GM19452 (cell line): ENCODE measurements around the gene JAG2.

Experiments used
- ATAC-seq: cut with Tn5 transposase; IDR thresholded peaks from one replicate; pipeline ENCODE4 v1.9.1; 2021; ENCODE audit not compliant: unreplicated experiment

The JAG2 gene

DNA sequence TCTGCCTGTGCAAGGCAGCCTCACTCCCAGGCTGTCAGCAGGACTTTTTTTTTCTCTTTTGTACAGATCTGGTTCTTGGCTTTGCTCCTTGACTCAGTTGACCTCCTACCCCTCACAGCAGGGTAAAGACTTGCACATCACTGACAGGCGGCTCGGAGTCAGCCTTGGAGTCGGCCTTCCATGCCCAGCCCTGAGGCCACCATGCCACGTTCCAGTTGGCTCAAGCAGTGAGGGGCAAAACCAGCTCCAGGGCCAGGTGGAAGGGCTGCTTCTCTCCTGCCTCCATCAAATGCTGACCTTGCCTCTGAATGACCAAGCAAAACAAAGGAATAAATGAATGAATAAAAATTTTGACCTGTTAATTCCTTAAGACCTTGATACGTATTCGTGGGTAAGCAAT is 27.6 kb downstream of the JAG2 start:
- ATAC-seq = no peak

- ATAC-seq = no peak
Measured at GRCh38 chr14:105140581-105140980, 28.0 kb downstream of the JAG2 start.

GRCh38 chr14:105139831-105140239 is 28.7 kb downstream of the JAG2 start:
- no peak for ATAC-seq

DNA sequence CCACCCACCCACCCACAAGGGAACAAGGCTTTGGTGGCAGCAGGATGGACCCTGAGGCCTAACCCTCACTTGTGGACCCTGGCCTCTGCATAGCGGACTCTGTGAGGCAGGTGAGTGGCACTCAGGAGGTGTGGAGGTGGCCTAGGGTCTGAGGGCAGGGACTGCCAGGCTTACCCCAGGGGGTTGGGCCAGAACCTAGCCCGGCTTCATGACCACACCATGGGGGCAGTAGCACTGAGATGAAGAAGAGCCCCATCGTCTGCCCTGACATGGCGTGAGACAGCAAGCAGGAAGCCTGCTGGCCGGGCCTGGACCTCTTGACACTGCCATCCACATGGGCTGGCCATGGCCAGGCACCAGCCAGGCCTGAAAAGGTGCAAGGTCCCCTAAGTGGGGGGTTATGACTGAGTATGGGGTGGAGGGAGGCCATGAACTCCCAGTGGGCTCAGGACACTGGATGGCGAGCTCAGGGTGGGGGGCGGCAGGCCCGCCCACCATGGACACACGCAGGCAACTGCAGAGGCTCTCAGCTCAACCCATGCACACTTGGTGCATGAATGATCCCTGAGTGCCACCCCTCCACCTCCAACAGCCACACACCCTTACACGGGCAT is 29.3 kb downstream of the JAG2 start:
- ATAC-seq = no peak

DNA sequence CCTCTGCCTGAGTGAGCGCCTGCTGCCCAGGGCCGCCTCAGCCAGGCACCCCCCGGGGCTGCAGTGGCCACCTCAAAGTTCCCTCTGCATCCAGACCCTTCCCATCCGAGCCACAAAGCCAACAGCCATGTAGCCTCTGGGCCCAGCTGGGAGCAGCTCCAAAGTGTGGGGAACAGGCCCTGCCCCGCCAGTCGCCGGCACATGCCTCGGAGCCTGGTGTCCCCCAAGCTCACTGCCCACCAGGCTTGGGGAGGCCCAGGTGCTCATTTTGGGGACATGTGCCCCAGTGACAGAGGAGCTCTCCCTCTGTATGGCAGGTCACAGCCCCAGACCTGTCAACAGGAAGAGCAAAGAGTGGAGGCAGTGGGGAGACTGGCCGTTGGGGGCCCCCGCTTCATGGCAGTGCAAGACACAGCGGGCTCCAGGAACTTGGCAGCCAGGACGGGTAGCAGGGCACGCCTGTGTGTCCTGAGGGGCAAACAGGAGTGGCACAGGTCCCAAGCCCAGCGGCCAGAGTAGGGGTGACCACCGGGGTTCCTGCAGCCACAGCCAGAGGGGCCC is 29.9 kb downstream of the JAG2 start:
- ATAC-seq = no peak

DNA sequence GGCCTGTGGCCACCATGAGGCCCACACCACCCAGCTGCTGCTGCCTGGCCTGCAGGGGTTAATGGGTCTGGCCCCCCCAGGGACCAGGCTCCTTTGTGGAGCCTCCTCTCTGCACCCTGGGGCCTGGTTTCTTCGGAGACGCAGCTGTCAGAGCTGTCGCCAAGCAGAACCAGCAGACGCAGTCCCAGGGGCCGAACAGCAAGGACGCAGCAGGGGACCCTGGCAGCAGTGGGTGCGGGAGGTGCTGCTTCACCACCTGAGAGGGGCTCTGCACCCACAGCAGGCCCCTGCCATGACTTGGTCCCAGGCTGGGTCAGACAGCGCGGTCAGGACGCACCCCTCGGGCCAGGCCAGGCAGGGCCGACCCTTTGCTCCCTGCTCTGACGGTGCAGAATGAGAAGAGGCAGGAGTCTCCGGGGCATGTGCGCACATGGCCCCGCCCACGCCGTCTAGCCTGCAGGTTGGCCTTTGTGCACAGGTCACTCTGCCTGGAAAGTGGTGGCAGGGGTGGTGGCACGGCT is 30.5 kb downstream of the JAG2 start:
- no peak for ATAC-seq

DNA sequence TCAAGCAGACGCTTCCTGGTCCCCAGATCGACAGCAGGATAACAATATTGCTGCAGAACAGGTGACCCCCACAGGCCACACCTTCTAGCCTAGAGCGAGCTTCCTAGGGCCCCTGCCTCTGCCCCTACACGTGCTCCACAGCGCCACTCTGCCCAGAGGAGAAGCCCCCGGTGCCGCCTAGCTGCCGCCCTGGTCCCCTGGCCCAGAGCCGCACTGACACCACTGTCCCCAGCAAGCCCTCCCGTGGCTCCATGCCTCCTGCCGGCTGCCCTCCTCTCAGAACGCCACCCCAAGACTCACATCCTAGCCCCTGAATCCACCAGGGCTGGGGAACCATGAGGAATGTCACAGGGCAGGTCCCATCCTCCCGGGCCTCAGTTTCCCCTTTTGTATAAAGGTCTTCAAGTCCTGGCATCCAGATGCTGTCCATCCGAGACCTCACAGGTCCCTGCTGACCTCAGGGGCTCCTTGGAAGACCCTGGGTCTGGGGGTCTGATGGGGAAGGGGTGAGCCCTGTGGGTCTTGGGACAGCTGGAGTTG is 31.0 kb downstream of the JAG2 start:
- no peak for ATAC-seq

DNA sequence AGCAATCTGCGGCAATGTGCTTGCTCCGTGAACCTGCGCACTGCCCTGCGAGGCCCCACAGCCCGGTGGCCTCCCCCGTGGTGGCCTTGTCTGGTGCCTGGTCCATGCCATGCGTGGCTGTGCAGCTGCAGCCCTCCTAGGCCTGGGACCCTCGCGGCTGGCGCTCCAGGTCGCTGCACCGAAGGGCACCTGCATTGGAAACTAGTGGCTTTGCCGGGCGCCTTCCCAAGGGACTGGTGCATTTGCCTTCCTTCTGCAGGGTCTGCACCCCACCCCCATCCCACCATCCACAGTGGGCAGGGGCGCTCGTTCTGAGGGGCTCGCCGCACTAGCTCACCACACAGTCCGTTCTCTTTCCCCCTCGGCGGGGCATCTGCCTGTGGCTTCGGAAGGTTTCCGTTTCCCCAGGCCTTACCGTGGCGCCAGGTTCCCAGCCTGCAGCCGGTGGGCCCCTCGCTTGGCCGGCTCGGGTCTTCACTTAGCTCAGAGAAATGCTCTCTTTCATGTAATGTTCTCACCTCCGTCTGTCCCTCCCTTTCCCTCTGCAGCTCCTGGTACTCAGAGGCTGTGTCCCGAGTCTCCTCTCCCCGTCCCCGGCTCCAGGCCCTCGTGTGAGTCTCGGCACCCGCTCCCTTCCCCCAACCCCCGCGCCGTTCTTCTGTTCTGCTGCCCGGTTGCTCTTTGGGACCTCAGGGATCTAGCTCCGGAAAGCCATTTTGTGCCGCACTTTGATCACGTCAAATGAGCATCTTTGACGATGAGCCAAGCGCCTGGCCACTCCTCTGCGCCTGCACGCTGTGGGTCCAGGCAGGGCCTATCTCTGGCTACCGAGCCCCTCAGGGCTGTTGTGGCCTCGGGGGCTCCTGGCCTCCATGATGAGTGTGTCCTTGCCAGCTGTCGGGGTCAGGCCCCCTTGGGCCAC is 31.9 kb downstream of the JAG2 start:
- ATAC-seq = no peak

DNA sequence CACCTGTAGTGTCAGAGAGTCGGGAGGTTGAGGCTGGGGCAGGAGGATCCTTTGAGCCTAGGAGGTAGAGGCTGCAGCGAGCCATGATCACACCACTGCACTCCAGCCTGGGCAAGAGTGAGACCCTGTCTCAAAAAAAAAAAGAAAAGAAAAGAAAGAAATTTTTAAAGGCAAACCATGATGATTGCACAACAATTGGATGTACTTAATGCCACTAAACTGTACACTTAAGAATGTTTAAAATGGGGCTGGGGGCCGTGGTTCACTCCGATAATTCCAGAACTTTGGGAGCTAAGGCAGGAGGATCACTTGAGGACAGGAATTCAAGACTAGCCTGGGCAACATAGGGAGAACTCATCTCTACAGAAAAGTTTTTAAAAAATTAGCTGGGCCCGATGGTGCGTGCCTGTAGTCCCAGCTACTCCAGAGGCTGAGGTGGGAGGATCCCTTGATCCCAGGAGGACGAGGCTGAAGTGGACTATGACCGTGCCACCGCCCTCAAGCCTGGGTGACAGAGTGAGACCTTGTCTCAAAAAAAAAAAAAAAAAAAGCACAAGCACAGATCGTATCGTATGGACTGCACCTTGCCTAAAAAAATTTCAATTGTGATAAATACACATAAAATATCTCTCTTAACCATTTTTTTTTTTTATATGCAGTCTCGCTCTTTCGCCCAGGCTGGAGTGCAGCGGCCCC is 32.7 kb downstream of the JAG2 start:
- ATAC-seq = no peak

DNA sequence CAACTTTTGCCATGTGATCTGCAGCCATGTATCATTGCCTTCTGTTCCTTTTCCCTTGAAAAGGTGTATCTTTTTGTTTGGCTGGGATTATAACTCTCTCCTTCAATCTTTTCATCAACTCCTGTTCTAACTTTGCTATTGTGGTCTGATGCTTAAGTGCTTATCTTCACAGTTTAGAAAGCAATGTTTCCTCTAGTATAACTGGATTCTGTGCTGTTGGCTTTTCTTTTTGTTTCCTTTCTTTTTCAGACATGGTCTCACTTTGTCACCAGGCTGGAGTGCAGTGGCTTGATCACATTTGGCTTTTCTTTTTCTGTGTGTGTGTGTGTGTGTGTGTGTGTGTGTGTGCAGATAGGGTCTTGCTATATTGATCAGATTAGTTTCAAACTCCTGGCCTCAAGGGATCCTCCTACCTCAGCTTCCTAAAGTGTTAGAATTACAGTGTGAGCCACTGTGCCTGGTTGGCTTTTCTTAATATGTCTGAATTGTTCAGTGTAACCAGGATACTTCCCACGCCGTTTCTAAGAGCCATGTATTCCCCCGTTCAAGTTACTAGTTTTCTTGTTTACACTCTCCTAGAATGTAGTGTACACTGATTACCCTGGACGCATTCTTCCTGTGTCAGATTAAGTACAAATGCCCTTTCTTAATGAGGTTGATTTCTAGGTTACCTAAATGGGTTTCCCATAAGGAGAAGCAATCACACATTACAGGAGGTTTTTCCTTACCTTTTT is 35.5 kb downstream of the JAG2 start:
- ATAC-seq = no peak

DNA sequence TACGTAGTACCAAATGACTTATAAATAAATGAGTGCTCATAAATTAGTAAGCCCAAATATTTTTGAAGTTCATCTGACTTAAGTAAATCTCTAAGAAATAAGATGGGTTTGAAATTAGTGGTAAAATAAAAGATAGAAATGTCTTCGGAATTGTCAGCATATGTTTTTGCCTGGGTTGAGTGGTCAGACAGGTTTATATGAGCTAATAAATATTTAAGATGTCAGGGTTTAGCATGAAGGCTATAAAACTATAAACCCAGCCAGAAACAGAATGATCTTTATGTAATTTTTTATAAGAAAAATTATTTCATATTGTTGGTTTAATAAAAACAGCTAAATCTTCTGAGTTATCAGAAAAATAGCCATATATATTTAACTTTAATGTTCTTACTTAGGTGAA is 37.3 kb downstream of the JAG2 start:
- no peak for ATAC-seq

GRCh38 chr14:105128059-105128458 is 40.5 kb downstream of the JAG2 start:
- ATAC-seq = no peak

DNA sequence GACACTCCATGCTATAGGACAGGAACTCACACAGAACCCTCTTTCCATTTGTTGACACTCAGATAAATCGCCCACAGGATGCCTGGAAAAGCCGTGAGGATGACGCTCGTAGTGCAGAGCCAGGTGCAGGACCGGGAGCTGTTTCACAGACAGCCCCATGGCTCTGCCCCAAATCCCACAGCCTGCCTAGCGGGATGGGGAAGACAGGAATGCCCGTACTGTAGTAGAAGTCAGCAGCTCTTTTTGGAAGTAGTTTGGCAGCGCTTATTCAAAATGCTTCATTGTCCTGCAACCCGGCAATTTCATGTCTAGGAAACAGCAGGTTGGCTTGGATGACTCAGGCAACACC is 41.6 kb downstream of the JAG2 start:
- no peak for ATAC-seq

DNA sequence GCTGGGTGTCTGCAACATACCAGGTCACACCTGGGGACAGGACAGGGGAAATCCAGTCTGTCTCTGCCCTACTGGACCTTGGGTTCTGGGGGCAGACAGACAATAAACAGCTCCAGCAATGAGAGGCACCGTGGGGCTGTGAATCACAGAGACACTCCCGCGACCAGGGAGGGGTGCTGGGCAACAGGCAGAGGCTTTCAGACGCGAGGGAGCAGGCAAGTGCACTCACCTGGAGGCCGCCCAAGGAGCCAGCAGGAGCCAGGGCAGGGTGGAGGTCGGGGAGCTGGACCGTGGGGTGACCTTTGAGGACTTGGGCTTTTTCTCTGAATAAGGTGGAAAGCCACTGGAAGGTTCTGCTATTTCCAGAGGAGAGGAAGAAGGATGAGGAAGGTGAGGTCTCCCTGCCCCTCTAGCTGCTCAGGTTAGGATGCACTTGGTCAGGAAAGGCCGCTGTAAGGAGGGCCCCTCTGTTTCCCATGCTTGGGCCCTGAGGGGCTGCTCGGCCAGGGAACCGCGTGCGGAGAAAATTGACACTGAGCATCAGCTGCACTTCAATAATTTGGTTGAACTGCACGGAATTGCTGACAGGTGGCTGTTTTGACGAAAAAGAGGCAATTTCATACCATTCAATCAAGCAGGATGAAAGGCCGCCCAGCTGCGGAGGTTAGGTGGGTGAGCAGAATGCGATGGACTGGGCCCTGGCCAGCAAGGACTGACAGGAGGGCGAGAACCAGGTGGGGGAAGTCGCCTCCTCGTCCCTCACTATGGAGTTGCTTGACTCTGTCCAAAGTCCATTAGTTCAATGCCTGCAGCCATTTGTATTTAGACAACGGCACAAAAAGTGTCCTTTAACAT is 42.2 kb downstream of the JAG2 start:
- ATAC-seq = no peak

- ATAC-seq = no peak
Measured at GRCh38 chr14:105124823-105125222, 43.8 kb downstream of the JAG2 start.

GRCh38 chr14:105123981-105124765 is 44.4 kb downstream of the JAG2 start:
- no peak for ATAC-seq

- no peak for ATAC-seq
Measured at GRCh38 chr14:105123064-105123665, 45.4 kb downstream of the JAG2 start.

DNA sequence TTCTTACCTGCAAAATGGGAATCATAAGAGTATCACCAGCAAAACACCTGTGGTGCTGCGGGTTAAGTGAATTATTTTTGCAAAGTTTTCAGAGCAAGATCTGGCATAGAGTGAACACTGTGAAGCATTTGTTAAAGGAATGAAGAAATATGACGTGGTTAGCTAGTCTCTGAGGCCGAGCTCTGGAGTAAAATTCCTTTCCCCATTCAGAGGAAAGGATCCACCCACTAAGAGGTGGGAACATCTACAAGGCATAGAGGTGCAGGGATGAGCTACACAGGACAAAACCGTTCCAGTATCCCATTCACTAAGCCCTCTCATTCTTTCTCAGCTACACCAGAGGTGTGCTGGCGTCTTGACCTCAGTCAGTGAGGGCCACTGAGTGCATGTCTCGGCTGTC is 48.5 kb downstream of the JAG2 start:
- no peak for ATAC-seq
